C4-2B (cell line): ENCODE data around the gene EFNA1.

Experiments
- CTCF ChIP-seq: fragments of 450-650 bp; conservative IDR thresholded peaks from 2 replicates; pipeline ENCODE4 v1.5.1; 2017; ENCODE audit warnings: mild to moderate bottlenecking
- ZFX ChIP-seq: fragments of 450-650 bp; IDR thresholded peaks from 2 replicates; pipeline ENCODE4 v1.6.1; 2017

DNA sequence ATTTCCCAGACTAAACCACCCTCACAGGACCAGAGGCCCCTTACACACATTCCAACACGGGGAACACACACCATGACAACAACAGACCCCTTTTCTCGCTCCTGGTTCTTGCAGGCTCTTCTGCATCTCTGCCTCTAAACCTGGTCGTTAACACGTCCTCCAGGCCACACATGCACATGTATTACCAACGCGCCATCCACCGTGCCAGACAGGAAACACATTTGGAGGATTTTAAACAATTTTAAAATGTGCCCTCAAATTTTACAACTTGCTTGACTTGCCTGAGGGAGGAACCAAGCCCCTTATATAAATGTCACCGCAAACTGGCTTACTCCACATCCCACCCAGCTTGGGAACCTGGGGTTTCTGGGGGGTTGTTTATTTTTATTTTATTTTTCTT lies 16.9 kb upstream of the EFNA1 start:
- TF ChIP-seq ZFX, result no peak
- no peak for TF ChIP-seq CTCF
